NCI-H1417 treated with DMSO at 0.1 percent for 48 hours (cell line): ENCODE measurements around the gene RSPO1.

ENCODE experiments used
- DNase-seq: peaks from one replicate; lab custom pipeline; 2025; lab: John Stamatoyannopoulos, UW

Gene RSPO1

DNA sequence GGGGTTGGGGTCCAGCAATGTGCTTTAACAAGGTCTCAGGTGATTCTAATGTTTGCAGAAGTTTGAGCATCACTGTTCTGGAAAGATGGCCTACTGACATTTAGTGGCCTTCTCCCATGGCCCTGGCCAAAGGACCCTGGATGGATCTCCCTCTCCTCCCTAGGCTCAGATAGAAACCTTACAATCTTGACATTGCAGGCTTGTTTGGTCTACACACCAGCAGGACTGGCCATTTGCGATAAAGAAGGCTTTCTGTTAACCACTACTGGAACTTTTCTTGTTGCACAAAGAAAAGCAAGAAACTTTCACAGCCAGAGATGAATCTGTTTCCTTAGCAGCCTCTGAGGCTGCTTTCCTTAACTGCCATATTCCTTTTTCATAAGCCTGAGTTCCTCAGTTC, 71.7 kb downstream of the RSPO1 start:
- DNase-seq = no peak
